Eye (tissue), 1 donor: ENCODE data around the gene C13orf46.

Source experiments
- DNase-seq: peaks from one replicate; pipeline ENCODE4 v3.0.0-alpha.2; 2015

Gene C13orf46

GRCh38 chr13:113969973-113970611, 3.8 kb downstream of the C13orf46 start:
- no peak for DNase-seq

GRCh38 chr13:113969311-113969972, 4.4 kb downstream of the C13orf46 start:
- DNase-seq: no peak

DNA sequence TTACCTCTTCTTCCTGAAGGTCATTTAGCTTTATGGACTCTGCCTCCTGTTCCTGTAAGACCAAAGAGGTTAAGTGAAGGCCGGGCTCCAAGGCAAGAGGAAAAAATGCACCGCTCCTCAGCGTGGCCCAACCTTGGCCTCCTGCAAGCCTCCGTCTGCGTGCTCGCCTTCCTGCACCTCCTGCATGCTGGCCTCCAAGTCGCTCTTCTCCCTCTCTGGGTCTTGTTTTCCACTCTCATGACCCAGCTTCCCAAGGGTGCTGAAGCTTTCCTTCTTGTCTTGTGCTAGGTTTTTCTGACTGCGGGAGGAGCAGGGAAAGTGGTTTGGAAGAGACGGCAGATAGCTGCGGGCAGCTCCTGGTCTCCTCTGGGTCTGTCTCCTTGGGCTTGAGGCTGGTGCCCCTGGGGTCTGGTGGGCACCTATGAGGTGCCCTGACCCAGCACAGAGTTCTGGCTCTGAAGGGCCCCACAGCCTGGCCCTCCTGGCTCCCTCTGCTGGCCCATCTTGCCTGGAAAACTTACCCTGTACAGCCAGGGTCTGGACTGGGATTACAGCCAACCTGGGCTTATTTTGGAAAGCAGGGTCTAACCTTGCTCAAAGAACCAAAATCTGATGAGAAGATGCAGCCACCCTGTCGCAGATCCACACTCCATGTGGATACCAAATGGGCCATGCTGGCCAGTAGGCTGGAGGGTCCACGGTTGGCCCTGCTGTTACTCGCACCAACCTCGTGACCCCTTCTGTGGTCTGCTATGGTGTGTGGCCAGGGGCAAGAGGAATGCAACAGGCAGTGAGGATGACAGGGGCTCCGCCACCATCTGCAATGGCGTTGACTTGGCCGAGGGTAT, 5.2 kb downstream of the C13orf46 start:
- no peak for DNase-seq

- DNase-seq: no peak
Observed at GRCh38 chr13:113967729-113968462, 6.0 kb downstream of the C13orf46 start.

DNA sequence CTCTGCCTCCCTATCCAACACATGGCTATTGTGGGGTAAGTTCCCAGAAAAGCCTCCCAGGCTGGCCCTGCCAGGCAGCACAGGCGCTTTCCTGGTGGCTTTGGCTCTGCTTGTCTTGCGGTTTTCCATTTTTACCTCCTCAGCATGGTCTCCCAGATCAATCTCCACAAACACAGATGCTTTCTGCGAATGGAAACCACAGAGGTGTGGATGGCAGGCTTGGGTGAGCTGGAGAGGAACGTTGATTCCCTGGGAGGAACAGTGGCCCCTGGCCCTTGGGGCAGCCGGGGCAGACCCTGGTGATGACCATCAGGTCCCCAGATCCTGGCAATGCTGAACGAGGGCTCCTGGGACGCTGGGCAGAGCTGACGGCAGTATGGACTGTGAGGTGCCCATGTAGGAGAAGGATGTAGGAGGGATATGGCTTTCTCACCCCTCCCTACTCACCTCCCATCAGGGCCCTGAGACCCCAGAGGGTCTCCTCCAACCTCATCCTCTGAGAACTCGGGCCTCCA, 6.6 kb downstream of the C13orf46 start:
- no peak for DNase-seq

DNA sequence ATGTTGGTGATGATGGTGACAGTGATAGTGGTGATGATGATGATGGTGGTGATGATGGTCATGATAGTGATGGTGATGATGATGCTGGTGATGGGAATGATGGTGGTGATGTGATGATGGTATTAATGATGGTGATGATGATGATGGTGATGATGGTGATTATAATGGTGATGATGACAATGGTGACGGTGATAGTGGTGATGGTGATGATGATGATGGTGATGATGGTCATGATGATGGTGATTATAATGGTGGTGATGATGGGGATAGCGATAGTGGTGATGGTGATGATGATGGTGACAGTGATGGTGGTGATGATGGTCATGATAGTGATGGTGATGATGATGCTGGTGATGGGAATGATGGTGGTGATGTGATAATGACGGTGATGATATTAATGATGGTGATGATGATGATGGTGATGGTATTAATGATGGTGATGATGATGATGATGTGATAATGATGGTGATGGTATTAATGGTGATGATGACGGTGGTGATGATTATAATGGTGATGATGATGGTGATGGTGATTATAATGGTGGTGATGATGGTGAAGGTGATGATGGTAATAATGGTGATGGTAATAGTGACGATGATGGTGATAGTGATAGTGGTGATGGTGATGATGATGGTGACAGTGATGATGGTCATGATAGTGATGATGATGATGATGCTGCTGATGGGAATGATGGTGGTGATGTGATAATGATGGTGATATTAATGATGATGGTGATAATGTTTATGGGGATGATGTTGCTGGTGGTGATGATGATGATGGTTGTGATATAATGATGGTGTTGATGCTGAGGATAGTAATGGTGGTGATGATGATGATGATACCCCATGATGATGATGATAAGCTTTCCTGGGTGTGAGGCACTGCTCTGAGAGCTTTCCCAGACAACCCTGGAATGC, 7.7 kb downstream of the C13orf46 start:
- DNase-seq: no peak

- no peak for DNase-seq
Observed at GRCh38 chr13:113965383-113965874, 8.4 kb downstream of the C13orf46 start.

GRCh38 chr13:113964251-113964995, 9.5 kb downstream of the C13orf46 start:
- DNase-seq: no peak

DNA sequence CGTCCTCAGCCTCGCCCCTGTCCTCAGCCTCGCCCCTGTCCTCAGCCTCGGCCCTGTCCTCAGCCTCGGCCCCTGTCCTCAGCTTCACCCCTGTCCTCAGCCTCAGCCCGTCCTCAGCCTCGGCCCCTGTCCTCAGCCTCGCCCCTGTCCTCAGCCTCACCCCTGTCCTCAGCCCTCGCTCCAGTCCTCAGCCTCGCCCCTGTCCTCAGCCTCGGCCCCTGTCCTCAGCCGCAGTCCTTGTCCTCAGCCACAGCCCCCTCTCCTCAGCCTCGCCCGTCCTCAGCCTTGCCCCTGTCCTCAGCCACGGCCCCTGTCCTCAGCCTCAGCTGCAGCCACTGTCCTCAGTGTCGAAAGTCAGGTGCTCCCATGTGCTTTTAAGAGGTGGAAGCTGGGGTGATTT, 10.5 kb downstream of the C13orf46 start:
- DNase-seq: no peak

- DNase-seq: no peak
Observed at GRCh38 chr13:113962975-113963374, 10.9 kb downstream of the C13orf46 start.

DNA sequence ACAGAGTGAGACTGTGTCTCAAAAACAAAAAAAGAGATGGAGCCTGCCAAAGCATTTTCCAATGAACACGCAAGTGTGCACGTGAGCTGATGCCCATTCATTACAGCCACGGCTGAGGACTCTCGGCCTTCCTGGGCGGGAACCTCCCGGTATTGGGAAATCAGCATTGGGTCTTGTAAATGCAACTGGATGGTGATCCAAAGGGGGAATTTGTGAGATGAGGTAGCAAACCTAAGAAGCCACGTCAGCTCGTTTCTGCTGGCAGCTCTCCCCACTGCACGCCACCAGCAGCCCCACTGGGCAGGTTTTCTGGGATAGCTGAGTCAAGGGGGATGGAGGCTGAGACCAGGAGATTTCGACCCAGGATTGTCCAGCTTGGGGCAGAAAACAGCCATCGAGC, 11.5 kb downstream of the C13orf46 start:
- no peak for DNase-seq

DNA sequence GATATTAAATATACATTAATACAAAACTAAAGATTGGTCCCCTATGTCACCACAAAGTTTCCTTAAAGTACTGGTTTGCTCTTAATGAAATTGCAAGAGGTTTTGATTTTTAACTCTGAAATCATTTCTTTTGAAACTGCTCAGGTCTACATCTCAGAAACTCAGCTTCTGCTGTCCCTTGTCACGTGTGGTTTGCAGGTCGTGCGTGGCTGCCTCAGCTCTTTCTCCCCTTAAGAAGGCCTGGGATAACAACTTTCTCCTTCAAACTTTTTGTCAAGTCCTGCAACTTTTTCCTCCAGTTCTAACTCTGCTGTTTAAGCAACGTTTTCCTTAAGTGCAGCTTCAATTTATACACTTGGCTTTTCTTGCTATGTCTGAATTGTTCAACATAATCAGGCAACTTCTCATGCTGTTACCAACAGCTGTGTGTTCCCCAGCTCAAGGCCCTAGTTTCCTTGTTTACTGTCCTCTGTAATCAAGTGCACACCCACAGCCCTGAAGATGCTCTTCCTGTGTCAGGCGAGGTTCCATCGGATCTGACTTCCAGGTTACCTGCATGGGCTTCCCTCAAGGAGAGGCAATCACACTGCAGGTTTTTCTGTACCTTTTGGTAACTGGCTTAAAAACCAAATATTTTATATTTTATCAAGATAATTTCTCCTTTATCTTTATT, 13.5 kb downstream of the C13orf46 start:
- DNase-seq: no peak

DNA sequence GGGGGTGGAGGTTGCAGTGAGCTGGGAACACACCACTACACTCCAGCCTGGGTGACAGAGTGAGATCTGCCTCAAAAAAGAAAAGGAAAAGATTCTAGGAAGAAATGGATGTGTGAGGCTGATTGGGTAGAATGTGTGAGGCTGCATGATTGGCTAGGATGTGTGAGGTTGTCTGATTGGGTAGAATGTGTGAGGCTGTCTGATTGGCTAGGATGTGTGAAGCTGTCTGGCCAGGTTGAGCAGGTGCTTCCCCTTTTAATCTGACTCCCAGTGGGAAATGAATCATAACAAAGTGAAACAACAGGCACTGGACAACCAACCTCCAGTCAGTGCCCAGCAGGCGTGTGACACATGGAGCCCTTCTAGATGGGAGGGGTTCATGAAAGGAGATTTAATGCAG, 14.7 kb downstream of the C13orf46 start:
- no peak for DNase-seq

- no peak for DNase-seq
Observed at GRCh38 chr13:113958373-113958772, 15.5 kb downstream of the C13orf46 start.

DNA sequence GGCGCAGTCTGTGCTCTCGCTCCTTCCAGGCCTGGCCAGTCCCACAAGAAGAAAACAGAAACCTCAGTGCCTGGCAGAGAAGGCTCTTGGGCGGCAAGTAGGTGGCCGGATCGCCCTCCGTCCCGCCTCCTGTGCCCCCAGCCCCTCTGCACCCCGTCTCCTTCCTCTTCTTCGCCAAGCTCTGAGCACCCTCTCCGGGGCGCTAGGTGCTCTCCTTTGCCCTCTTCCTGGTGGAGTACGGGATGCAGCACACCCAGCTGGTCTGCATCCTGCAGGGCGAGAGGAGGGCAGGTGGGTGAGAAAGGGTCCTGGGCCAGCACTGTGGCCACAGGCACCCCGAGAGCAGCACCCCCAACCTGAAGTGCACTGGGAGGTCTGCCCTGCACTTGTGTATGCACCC, 17.3 kb downstream of the C13orf46 start:
- no peak for DNase-seq

DNA sequence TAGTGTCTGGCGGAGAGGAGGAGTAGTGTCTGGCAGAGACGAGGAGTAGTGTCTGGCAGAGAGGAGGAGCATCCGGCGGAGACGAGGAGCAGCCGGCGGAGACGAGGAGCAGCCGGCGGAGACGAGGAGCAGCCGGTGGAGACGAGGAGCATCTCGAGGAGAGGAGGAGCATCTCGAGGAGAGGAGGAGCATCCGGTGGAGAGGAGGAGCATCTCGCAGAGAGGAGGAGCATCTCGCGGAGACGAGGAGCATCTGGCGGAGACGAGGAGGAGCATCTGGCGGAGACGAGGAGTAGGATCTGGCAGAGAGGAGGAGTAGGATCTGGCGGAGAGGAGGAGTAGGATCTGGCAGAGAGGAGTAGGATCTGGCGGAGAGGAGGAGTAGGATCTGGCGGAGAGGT, 18.2 kb downstream of the C13orf46 start:
- DNase-seq: no peak

- no peak for DNase-seq
Observed at GRCh38 chr13:113955235-113955634, 18.6 kb downstream of the C13orf46 start.

GRCh38 chr13:113954046-113954835, 19.6 kb downstream of the C13orf46 start:
- no peak for DNase-seq

DNA sequence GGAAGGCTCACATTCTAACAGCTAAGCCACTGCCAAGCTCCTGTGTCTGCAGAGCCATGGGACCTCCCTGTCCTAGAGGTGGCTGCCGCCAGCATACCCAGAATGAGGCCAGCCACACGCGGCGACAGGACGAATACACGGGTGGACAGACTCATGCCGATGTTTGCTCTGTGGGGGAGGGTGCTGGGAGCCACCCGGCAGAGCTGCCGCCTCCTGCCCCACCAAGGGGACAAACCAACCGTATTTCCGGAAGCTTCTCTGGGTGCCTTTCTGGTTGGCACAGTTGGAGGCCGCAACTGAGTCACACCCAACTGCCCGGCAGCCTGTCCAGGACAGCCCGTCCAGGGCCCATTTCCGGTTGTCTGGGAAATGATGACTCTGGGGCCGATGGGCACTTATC, 20.3 kb downstream of the C13orf46 start:
- DNase-seq: no peak
